ENCODE measurements around the gene RFX4.

The RFX4 gene

GRCh38 chr12:106625976-106626375 lies 43.2 kb downstream of the RFX4 start:
- Histone ChIP-seq H4K20me1 (ENCODE audit: insufficient read depth, low read length, poor library complexity, severe bottlenecking) (no peaks in the 10 kb centered on the region), H3K27me3 (ENCODE audit: insufficient read depth, low read length, poor library complexity, severe bottlenecking) (no peaks in the 10 kb centered on the region), H3K4me3 (ENCODE audit: low read length, poor library complexity, severe bottlenecking) (no peak overlapping the region), H3K79me2 (ENCODE audit: insufficient read depth, low read length) (no peaks in the 10 kb centered on the region), H3K9me2 (replicated peaks; ENCODE audit: low read depth, low read length) (no peaks in the 10 kb centered on the region), H3K4me2 (ENCODE audit: low read depth, low read length, poor library complexity, severe bottlenecking) (no peak overlapping the region), H3K9ac (ENCODE audit: low read depth, low read length, poor library complexity, severe bottlenecking) (no peak overlapping the region), H3K36me3 (ENCODE audit: insufficient read depth, low read length) (no peaks in the 10 kb centered on the region), H3K4me1 (ENCODE audit: insufficient read depth, low read length, poor library complexity, severe bottlenecking) (no peaks in the 10 kb centered on the region), H3K9me3 (ENCODE audit: insufficient read depth, low read depth, low read length) (no peaks in the 10 kb centered on the region), H2AFZ (ENCODE audit: low read length) (no peak overlapping the region), H3F3A (ENCODE audit: low read depth) (no peaks in the 10 kb centered on the region)
- TF ChIP-seq CTCF (conservative IDR thresholded peaks at IDR 0.05; ENCODE audit: low read length) (no peak), EZH2phosphoT487 (IDR thresholded peaks at IDR 0.05; ENCODE audit: borderline replicate concordance) (no peak)

- Histone ChIP-seq H3K9me2 (replicated peaks; ENCODE audit: low read depth, low read length) (no peaks in the 10 kb centered on the region), H2AFZ (ENCODE audit: low read length) (no peak overlapping the region), H3K79me2 (ENCODE audit: insufficient read depth, low read length) (no peaks in the 10 kb centered on the region), H3K4me1 (ENCODE audit: insufficient read depth, low read length, poor library complexity, severe bottlenecking) (no peaks in the 10 kb centered on the region), H3K36me3 (ENCODE audit: insufficient read depth, low read length) (no peaks in the 10 kb centered on the region), H3K9ac (ENCODE audit: low read depth, low read length, poor library complexity, severe bottlenecking) (no peak overlapping the region), H3K4me3 (ENCODE audit: low read length, poor library complexity, severe bottlenecking) (no peak overlapping the region), H3K9me3 (ENCODE audit: insufficient read depth, low read depth, low read length) (no peaks in the 10 kb centered on the region), H3F3A (ENCODE audit: low read depth) (no peaks in the 10 kb centered on the region), H4K20me1 (ENCODE audit: insufficient read depth, low read length, poor library complexity, severe bottlenecking) (no peaks in the 10 kb centered on the region), H3K27me3 (ENCODE audit: insufficient read depth, low read length, poor library complexity, severe bottlenecking) (no peaks in the 10 kb centered on the region), H3K4me2 (ENCODE audit: low read depth, low read length, poor library complexity, severe bottlenecking) (no peak overlapping the region)
- TF ChIP-seq EZH2phosphoT487 (IDR thresholded peaks at IDR 0.05; ENCODE audit: borderline replicate concordance) (no peak), CTCF (conservative IDR thresholded peaks at IDR 0.05; ENCODE audit: low read length) (no peak)
These were observed 47.2 kb downstream of the RFX4 start for GRCh38 chr12:106629797-106630659.

- H3K79me2 ChIP-seq (ENCODE audit: insufficient read depth, low read length) = no peaks in the 10 kb centered on the region
- no peak overlapping the region for H3K9ac ChIP-seq (ENCODE audit: low read depth, low read length, poor library complexity, severe bottlenecking)
- H3K4me3 ChIP-seq (ENCODE audit: low read length, poor library complexity, severe bottlenecking) = no peak overlapping the region
- H4K20me1 ChIP-seq (ENCODE audit: insufficient read depth, low read length, poor library complexity, severe bottlenecking) = no peaks in the 10 kb centered on the region
- H3K27me3 ChIP-seq (ENCODE audit: insufficient read depth, low read length, poor library complexity, severe bottlenecking) = no peaks in the 10 kb centered on the region
- H3F3A ChIP-seq (ENCODE audit: low read depth) = no peaks in the 10 kb centered on the region
- no peaks in the 10 kb centered on the region for H3K4me1 ChIP-seq (ENCODE audit: insufficient read depth, low read length, poor library complexity, severe bottlenecking)
- no peaks in the 10 kb centered on the region for H3K9me3 ChIP-seq (ENCODE audit: insufficient read depth, low read depth, low read length)
- TF ChIP-seq CTCF (conservative IDR thresholded peaks at IDR 0.05; ENCODE audit: low read length) (no peak), EZH2phosphoT487 (IDR thresholded peaks at IDR 0.05; ENCODE audit: borderline replicate concordance) (no peak)
- H3K4me2 ChIP-seq (ENCODE audit: low read depth, low read length, poor library complexity, severe bottlenecking) = no peak overlapping the region
- no peaks in the 10 kb centered on the region for H3K36me3 ChIP-seq (ENCODE audit: insufficient read depth, low read length)
- H2AFZ ChIP-seq (ENCODE audit: low read length) = no peak overlapping the region
- no peaks in the 10 kb centered on the region for H3K9me2 ChIP-seq (replicated peaks; ENCODE audit: low read depth, low read length)
These were observed 48.3 kb downstream of the RFX4 start for GRCh38 chr12:106631150-106631549.

Measured in Loucy (cell line).